ENCODE results near the gene NUP43. TPM values are rescaled to one million over a fixed set of nuclear protein-coding genes. Genes with fewer than 3 reads are reported as not detected.
"Not testable (repeated sequence)": the region's sequence is repeated elsewhere in the genome, so short reads cannot be mapped to it uniquely, and the experiment has no call there.

Gene NUP43
- total RNA-seq, 2 donors from 2014 or later: 53.3 to 73.2 TPM

DNA sequence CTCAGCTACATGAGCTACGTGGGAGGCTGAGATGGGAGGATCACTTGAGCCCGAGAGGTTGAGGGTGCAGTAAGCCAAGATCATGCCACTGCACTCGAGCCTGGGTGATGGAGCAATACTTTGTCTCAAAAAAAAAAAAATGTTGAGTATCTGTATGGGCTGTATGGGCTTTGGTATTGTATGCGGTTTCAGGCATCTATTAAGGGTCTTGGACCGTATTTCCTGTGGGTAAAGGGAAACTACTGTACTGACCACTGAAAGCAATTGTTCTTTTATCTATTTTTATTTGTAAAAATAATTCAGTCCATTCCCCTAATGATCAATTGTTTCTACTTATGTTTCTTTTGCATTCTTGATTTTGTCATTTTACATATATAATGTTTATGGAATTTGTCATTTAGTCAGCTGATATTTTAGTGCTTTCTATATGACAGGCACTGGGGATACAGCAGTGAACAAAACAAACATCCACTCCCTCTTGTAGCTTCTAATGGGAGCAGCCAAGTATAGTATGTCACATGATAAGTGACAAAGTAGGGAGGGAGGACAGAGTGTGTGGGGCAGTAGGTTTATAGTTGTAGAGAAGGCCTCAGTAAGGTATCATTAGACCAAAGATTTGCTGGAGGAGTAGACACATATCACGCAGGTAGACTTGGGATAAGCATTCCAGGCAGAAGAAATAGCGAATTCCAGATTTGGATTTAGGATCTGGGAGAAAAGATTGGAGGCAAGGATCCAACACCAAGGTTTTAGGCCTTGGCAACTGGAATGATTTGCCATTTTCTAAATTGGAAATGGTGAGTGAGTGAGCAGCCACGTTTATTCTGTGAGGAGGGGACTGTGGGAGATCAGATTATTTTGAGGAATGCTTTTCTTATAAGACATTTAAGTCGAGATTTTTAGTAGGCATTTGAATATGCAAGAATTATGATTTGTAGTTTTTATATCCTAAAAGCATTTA lies 9.3 kb upstream of the NUP43 start:
- Mint-ChIP-seq H3K4me1 (ENCODE audit: low read depth in 2 of 2) (peaks cover 13 to 18% of the 10 kb centered on the region in 2 donors), H3K27me3 (no peaks in the 10 kb centered on the region), H3K36me3 (peaks cover 7% of the 10 kb centered on the region), H3K27ac (peak overlapping the region in 1 of 2 donors; percentile 7), H3K4me3 (no peak overlapping the region), H3K9me3 (no peaks in the 10 kb centered on the region)
- DNase-seq (ENCODE audit: low spot score) (no peak), ATAC-seq (no peak)

- no peak for DNase-seq (ENCODE audit: low spot score)
- ATAC-seq: no peak
- Mint-ChIP-seq H3K4me1 (ENCODE audit: low read depth in 2 of 2) (peaks cover 7 to 14% of the 10 kb centered on the region in 2 donors), H3K9me3 (no peaks in the 10 kb centered on the region), H3K27me3 (no peaks in the 10 kb centered on the region), H3K36me3 (no peaks in the 10 kb centered on the region), H3K27ac (no peak overlapping the region), H3K4me3 (no peak overlapping the region)
Observed at GRCh38 chr6:149754548-149754947, 8.2 kb upstream of the NUP43 start.

- H3K4me1 Mint-ChIP-seq (ENCODE audit: low read depth in 2 of 2): peaks cover 7 to 14% of the 10 kb centered on the region in 2 donors
- not testable (repeated sequence) for H3K36me3 Mint-ChIP-seq; H3K27me3 Mint-ChIP-seq; H3K4me3 Mint-ChIP-seq; H3K27ac Mint-ChIP-seq; DNase-seq (ENCODE audit: low spot score); ATAC-seq; H3K9me3 Mint-ChIP-seq
Observed at GRCh38 chr6:149753374-149753637, 7.0 kb upstream of the NUP43 start.

DNA sequence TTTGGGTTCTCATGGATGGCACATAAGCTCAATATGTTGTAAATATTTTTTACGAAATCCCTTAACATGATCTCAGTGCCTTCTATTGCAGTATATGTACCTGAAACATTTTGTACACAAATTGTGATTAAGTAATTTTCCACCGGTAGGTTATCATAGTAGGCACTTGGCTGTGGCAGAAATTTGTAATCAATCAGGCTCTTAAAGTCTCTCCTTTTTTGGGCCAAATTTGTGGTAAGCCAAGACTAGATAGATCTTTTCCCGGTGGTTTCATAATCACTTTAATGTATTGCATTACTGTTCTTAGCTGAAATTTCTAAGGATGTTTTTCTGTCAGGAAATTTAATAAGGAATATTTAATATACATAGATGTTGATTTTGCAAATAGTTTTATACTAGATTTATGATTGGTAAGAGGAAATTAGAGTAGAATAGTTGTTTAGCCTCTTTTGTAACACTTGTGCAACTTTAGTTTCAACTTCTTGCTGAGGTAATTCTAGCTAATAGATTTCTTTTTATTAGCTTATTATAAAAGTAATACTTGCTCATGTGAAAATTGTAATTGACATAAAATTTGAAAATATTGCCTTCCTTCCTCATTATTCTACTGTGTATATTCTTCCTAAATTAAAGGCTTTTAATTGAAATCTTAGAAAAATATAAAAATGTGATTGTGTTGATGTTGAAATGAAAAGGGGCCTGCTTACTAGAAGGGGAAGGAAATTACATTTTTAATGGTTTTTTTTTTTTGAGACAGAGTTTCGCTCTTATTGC lies 6.5 kb upstream of the NUP43 start:
- peaks cover 8 to 14% of the 10 kb centered on the region in 2 donors for H3K4me1 Mint-ChIP-seq (ENCODE audit: low read depth in 2 of 2)
- no peak overlapping the region for H3K27ac Mint-ChIP-seq
- no peak for ATAC-seq
- H3K9me3 Mint-ChIP-seq: no peaks in the 10 kb centered on the region
- no peak overlapping the region for H3K4me3 Mint-ChIP-seq
- no peaks in the 10 kb centered on the region for H3K27me3 Mint-ChIP-seq
- no peak for DNase-seq (ENCODE audit: low spot score)
- no peaks in the 10 kb centered on the region for H3K36me3 Mint-ChIP-seq

DNA sequence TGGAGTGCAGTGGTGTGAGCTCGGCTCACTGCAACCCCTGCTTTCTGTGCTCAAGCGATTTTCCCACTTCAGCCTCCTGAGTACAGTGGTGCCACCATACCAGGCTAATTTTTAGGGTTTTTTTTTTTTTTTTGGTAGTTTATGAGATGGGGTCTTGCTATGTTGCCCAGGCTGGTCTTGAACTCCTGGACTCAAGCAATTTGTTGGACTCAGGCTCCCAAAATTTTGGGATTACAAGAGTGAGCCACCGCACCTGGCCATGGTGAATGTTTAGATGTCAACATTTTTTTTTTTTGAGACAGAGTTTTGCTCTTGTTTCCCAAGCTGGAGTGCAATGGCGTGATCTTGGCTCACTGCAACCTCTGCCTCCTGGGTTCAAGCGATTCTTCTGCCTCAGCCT lies 5.6 kb upstream of the NUP43 start:
- H3K4me1 Mint-ChIP-seq (ENCODE audit: low read depth in 2 of 2): peaks cover 13 to 16% of the 10 kb centered on the region in 2 donors
- ATAC-seq; DNase-seq (ENCODE audit: low spot score): not testable (repeated sequence)

DNA sequence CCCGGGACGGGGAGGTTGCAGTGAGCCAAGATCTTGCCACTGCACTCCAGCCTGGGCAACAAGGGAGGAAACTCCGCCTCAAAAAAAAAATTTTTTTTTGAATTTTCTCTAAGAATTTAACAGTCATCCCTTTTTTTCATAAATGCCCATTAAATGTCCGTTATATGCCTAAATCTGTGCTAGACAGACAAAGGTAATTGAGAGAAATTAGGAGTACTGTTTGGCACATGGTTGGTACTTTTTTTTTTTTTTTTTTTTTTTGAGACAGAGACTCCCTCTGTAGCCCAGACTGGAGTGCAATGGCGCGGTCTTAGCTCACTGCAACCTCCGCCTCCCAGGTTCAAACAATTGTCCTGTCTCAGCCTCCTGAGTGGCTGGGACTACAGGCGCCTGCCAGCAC lies 4.9 kb upstream of the NUP43 start:
- Mint-ChIP-seq H3K36me3 (no peaks in the 10 kb centered on the region), H3K4me3 (peak overlapping the region; percentile 81), H3K4me1 (ENCODE audit: low read depth in 2 of 2) (peaks cover 19 to 22% of the 10 kb centered on the region in 2 donors), H3K27ac (peak overlapping the region in 1 of 2 donors; percentile 83), H3K27me3 (no peaks in the 10 kb centered on the region), H3K9me3 (no peaks in the 10 kb centered on the region)
- DNase-seq (ENCODE audit: low spot score): no peak
- no peak for ATAC-seq

More for the DNA sequence above, 5.6 kb upstream of the NUP43 start:
- not testable (repeated sequence) for H3K36me3 Mint-ChIP-seq, H3K27ac Mint-ChIP-seq, H3K4me3 Mint-ChIP-seq, H3K9me3 Mint-ChIP-seq, H3K27me3 Mint-ChIP-seq

DNA sequence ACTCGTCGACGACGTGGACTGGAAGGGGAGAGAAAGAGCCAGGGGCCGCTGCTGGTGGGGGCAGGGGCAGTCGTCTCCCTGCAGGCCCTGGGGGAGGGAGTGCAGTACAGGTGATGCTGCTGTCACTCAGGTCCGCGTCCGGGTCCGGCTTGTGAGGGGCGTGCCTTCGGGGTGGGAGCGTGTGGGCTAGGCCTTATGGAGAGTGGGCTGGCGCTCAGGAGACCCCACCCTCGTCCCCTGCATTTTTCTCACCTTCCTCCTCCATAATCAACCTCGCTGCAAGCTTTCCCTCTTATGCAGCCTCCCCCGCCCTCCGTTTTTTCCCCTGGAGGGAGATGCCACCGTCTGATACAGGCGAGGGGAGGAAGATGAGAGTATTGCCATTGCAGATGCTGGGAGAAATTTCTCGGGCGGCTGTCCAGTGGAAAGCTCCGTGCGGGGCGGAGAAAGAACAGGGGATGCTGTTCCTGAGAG lies 3.8 kb upstream of the NUP43 start:
- H3K4me3 Mint-ChIP-seq: peak overlapping the region; percentile 81
- no peaks in the 10 kb centered on the region for H3K9me3 Mint-ChIP-seq
- H3K27me3 Mint-ChIP-seq: no peaks in the 10 kb centered on the region
- ATAC-seq: peak; percentile 58 to 60
- DNase-seq (ENCODE audit: low spot score): peak; percentile 68
- peak overlapping the region; percentile 68 to 83 for H3K27ac Mint-ChIP-seq
- H3K36me3 Mint-ChIP-seq: peaks cover 5% of the 10 kb centered on the region
- H3K4me1 Mint-ChIP-seq (ENCODE audit: low read depth in 2 of 2): peaks cover 18 to 21% of the 10 kb centered on the region in 2 donors

GRCh38 chr6:149749594-149750135 lies 3.3 kb upstream of the NUP43 start, which contains the start of gene PCMT1:
Gene PCMT1 (plus strand): TSS chr6:149749741. CDS start chr6:149749902, 161 bp downstream.
- Mint-ChIP-seq H3K36me3 (peaks cover 5% of the 10 kb centered on the region), H3K27me3 (no peaks in the 10 kb centered on the region), H3K9me3 (no peaks in the 10 kb centered on the region), H3K4me3 (peak within 1 kb of the TSS; percentile 81), H3K27ac (peak within 1 kb of the TSS; percentile 68 to 83), H3K4me1 (ENCODE audit: low read depth in 2 of 2) (peaks cover 18 to 21% of the 10 kb centered on the region in 2 donors)
- ATAC-seq (peak; percentile 96 to 98), DNase-seq (ENCODE audit: low spot score) (peak; percentile 96)

DNA sequence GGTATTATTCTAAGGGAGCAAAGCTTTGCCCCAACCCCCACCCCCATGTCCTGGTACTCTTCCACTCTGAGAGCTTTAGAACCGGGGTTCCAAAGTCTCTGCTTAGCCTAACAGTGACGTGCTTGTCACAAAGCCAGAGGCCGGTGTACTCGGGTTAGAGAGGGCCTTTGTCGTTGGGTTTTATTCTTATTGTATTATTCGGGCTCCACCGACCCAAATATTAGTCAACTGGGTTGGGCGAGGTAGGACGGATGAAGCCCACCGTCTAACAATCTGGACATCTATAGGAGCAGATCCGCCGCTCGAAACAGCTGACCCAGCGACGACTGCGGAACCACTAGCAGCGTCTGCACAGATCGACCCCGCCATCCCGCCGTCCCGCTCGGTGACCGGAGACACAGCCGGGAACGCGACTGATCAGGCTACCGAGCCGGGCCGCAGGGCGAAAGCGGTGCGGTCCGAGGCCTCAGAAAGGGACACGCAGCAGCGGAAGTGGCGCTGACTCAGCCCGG lies 2.8 kb upstream of the NUP43 start:
- Mint-ChIP-seq H3K4me1 (ENCODE audit: low read depth in 2 of 2) (peaks cover 18 to 21% of the 10 kb centered on the region in 2 donors), H3K4me3 (peak overlapping the region; percentile 81), H3K27ac (peak overlapping the region; percentile 59 to 68)
- H3K9me3 Mint-ChIP-seq; H3K36me3 Mint-ChIP-seq; DNase-seq (ENCODE audit: low spot score); H3K27me3 Mint-ChIP-seq: not testable (repeated sequence)
- peak in 1 of 2 donors; percentile 1 for ATAC-seq

DNA sequence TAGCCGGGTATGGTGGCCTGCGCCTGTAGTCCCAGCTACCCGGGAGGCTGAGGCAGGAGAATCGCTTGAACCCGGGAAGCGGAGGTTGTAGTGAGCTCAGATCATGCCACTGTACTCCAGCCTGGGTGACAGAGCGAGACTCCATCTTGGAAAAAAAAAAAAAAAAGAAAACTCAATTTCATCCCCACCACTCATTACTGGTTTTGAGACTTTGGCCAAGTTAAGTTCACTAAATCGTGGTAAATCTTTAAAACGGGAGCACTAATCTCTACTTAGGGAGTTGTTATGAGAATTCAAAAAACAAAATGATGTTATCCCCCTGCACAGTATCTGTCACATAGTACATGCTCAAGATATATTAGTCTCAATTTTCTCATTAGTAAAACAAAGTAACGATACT lies 1.1 kb downstream of the NUP43 start:
- Mint-ChIP-seq H3K27ac (peak overlapping the region; percentile 81 to 94), H3K36me3 (peaks cover 11% of the 10 kb centered on the region), H3K4me1 (ENCODE audit: low read depth in 2 of 2) (peaks cover 12 to 21% of the 10 kb centered on the region in 2 donors), H3K4me3 (peak overlapping the region; percentile 98)
- H3K9me3 Mint-ChIP-seq; H3K27me3 Mint-ChIP-seq; ATAC-seq; DNase-seq (ENCODE audit: low spot score): not testable (repeated sequence)

DNA sequence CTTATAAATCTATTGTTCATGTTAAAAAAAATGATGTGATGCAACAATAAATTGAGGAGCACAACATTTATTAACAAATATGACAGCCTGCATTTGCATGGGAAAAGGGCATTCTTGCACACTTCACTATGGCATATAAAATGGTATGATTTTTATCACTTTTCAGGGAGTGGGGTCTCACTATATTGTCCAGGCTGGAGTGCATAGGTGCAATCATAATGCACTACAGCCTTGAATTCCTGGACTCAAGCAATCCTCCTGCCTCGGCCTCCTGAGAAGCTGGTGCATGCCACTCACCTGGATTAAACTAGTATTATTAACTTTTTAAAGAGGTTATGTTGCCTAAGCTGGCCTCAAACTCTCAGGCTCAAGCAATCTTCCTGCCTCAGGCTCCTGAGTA lies 11.4 kb downstream of the NUP43 start:
- Mint-ChIP-seq H3K4me1 (ENCODE audit: low read depth in 2 of 2) (peaks cover 0 to 2% of the 10 kb centered on the region in 2 donors), H3K36me3 (peaks cover 6% of the 10 kb centered on the region), H3K27me3 (no peaks in the 10 kb centered on the region), H3K27ac (no peak overlapping the region), H3K9me3 (no peaks in the 10 kb centered on the region), H3K4me3 (no peak overlapping the region)
- no peak for ATAC-seq
- no peak for DNase-seq (ENCODE audit: low spot score)

GRCh38 chr6:149733089-149733720 lies 13.1 kb downstream of the NUP43 start:
- no peak for ATAC-seq
- no peaks in the 10 kb centered on the region for H3K9me3 Mint-ChIP-seq
- no peaks in the 10 kb centered on the region for H3K36me3 Mint-ChIP-seq
- no peaks in the 10 kb centered on the region for H3K27me3 Mint-ChIP-seq
- no peak overlapping the region for H3K4me3 Mint-ChIP-seq
- no peak for DNase-seq (ENCODE audit: low spot score)
- peaks cover 6 to 8% of the 10 kb centered on the region in 2 donors for H3K4me1 Mint-ChIP-seq (ENCODE audit: low read depth in 2 of 2)
- H3K27ac Mint-ChIP-seq: no peak overlapping the region

DNA sequence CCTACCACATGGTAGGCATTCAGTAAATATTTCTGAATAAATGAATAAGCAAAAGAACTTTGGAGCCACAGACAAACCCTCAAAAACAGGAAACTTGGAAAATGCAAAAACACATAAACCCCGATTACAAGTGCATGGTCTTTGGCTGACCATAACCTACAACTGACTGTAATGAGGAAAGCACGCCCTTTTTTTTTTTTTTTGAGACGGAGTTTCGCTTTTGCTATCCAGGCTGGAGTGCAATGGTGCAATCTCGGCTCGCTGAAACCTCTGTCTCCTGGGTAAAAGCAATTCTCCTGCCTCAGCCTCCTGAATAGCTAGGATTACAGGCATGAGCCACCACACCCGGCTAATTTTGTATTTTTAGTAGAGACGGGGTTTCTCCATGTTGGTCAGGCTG lies 16.5 kb downstream of the NUP43 start:
- Mint-ChIP-seq H3K27ac (no peak overlapping the region), H3K27me3 (no peaks in the 10 kb centered on the region), H3K36me3 (no peaks in the 10 kb centered on the region), H3K4me3 (no peak overlapping the region), H3K4me1 (ENCODE audit: low read depth in 2 of 2) (peaks cover 6 to 11% of the 10 kb centered on the region in 2 donors), H3K9me3 (no peaks in the 10 kb centered on the region)
- ATAC-seq (no peak), DNase-seq (ENCODE audit: low spot score) (no peak)
